HepG2 (cell line): Measurements from ENCODE around the gene GFPT1. TPM values are rescaled to one million over a fixed set of nuclear protein-coding genes. Genes with fewer than 3 reads are reported as not detected.

Source experiments
- ARID3A ChIP-seq: IDR thresholded peaks from 2 replicates; pipeline ENCODE4 v1.6.1; 2012; ENCODE audit warnings: low read depth, low read length, improper control_type of control experiment
- CHD4 ChIP-seq: fragments of 200-600 bp; sonication (generic); IDR thresholded peaks from 2 replicates; pipeline ENCODE4 v1.7.0; 2017; ENCODE audit warnings: mild to moderate bottlenecking, low read length, borderline replicate concordance
- DDIT3 ChIP-seq: sonication (generic); formaldehyde crosslinking; IDR thresholded peaks from 2 replicates; pipeline ENCODE4 v1.4.0; 2020; ENCODE audit warnings: mild to moderate bottlenecking, missing genetic modification reagents
- EED ChIP-seq: sonication (generic); formaldehyde crosslinking; IDR thresholded peaks from 2 replicates; pipeline ENCODE4 v1.5.0; 2020; ENCODE audit warnings: mild to moderate bottlenecking, missing genetic modification reagents
- HOXD1 ChIP-seq: sonication (generic); formaldehyde crosslinking; IDR thresholded peaks from 2 replicates; pipeline ENCODE4 v1.5.0; 2020; ENCODE audit warnings: missing genetic modification reagents
- KDM5B ChIP-seq: sonication (generic); formaldehyde crosslinking; IDR thresholded peaks from 2 replicates; pipeline ENCODE4 v1.4.0; 2020; ENCODE audit warnings: missing genetic modification reagents, mild to moderate bottlenecking, borderline replicate concordance
- MXD1 ChIP-seq: sonication (generic); formaldehyde crosslinking; IDR thresholded peaks from 2 replicates; pipeline ENCODE4 v1.4.0; 2020; ENCODE audit warnings: mild to moderate bottlenecking, missing genetic modification reagents
- REL ChIP-seq: sonication (generic); formaldehyde crosslinking; conservative IDR thresholded peaks from 2 replicates; pipeline ENCODE4 v1.8.0; 2022; ENCODE audit warnings: mild to moderate bottlenecking, missing genetic modification reagents, moderate library complexity
- SMARCC2 ChIP-seq: fragments of 450-650 bp; IDR thresholded peaks from 2 replicates; pipeline ENCODE4 v1.6.1; 2017; ENCODE audit warnings: antibody characterized with exemption, mild to moderate bottlenecking
- TAF1 ChIP-seq: sonication (generic); formaldehyde crosslinking; IDR thresholded peaks from 2 replicates; pipeline ENCODE4 v1.4.0; 2020; ENCODE audit warnings: missing genetic modification reagents
- TARDBP ChIP-seq: sonication (generic); formaldehyde crosslinking; IDR thresholded peaks from 2 replicates; pipeline ENCODE4 v1.8.0; 2022; ENCODE audit warnings: mild to moderate bottlenecking, missing genetic modification reagents
- ZBTB33 ChIP-seq: sonication (generic); formaldehyde crosslinking; IDR thresholded peaks from 2 replicates; pipeline ENCODE4 v1.4.0; 2020; ENCODE audit warnings: missing genetic modification reagents
- ZNF552 ChIP-seq: sonication (generic); formaldehyde crosslinking; IDR thresholded peaks from 2 replicates; pipeline ENCODE4 v1.9.0; 2022; ENCODE audit warnings: missing genetic modification reagents, mild to moderate bottlenecking, borderline replicate concordance
- ZNF646 ChIP-seq: sonication (generic); formaldehyde crosslinking; IDR thresholded peaks from 2 replicates; pipeline ENCODE4 v1.9.0; 2021; ENCODE audit warnings: mild to moderate bottlenecking, missing genetic modification reagents
- ZNF770 ChIP-seq: sonication (generic); formaldehyde crosslinking; IDR thresholded peaks from 2 replicates; pipeline ENCODE4 v1.5.0; 2020; ENCODE audit warnings: mild to moderate bottlenecking, missing genetic modification reagents
- ZNF772 ChIP-seq: sonication (generic); formaldehyde crosslinking; IDR thresholded peaks from 2 replicates; pipeline ENCODE4 v1.5.0; 2020; ENCODE audit warnings: mild to moderate bottlenecking, missing genetic modification reagents
- polyA plus RNA-seq, 8 experiments: library from polyadenylated mRNA; depleted of rRNA in 3 of 8; stranded (reverse) in 7 of 8; unstranded in 1 of 8; fragments of >200 nt; fragmentation: Illumina TruSeq in 4 of 8; extraction: Trizol in 4 of 8; gene quantifications; 2 replicates each; pipeline versions ENCODE4 v1.2.1 to v1.2.3, GENCODE V29; 2011 to 2016; ENCODE audit warnings: low read depth in 4 of 8, missing spikeins in 1 of 8, mixed read lengths in 1 of 8; ENCODE audit not compliant: insufficient read depth in 1 of 8
- total RNA-seq, 5 experiments: library from RNA; depleted of rRNA; stranded (reverse); fragments of >200 nt; fragmentation: Illumina TruSeq; extraction: Trizol; gene quantifications; 2 replicates each; pipeline ENCODE4 v1.2.3, GENCODE V29; 2016; ENCODE audit warnings: low read depth in 1 of 5

Gene GFPT1
- total and polyA plus RNA-seq, 2 of the 13 experiments (the other 11 are each of a cell fraction or from before 2014, with no cell fraction given), result 24.0 to 84.9 TPM

- TF ChIP-seq MXD1, result no peak
- peak; percentile 60; the same call in 1 of the 2 replicates for TF ChIP-seq ZBTB33 (CRISPR knock-in tag)
- no peak for TF ChIP-seq KDM5B
- no peak for TF ChIP-seq TAF1 (CRISPR knock-in tag)
- no peak for TF ChIP-seq ZNF552 (CRISPR knock-in tag)
- no peak for TF ChIP-seq HOXD1 (CRISPR knock-in tag)
- no peak for TF ChIP-seq ZNF772 (CRISPR knock-in tag)
- no peak for TF ChIP-seq ZNF646 (CRISPR knock-in tag)
- TF ChIP-seq TARDBP, result no peak
- no peak for TF ChIP-seq ARID3A
- no peak for TF ChIP-seq REL (CRISPR knock-in tag)
- TF ChIP-seq SMARCC2, result no peak
- TF ChIP-seq ZNF770 (CRISPR knock-in tag), result no peak
- TF ChIP-seq DDIT3 (CRISPR knock-in tag), result peak; percentile 93; the same call in 1 of the 2 replicates
- TF ChIP-seq EED (CRISPR knock-in tag), result no peak
- TF ChIP-seq CHD4, result no peak
These were observed 1.4 kb downstream of the GFPT1 start (continued) for GRCh38 chr2:69385443-69386151.
